GM19372 (cell line): ENCODE measurements around the gene CCDC146.
"Not testable (repeated sequence)": the region's sequence is repeated elsewhere in the genome, so short reads cannot be mapped to it uniquely, and the experiment has no call there.

Source experiments
- ATAC-seq: cut with Tn5 transposase; IDR thresholded peaks from one replicate; pipeline ENCODE4 v1.9.1; 2021; ENCODE audit warnings: mild to moderate bottlenecking, low read depth, moderate library complexity; ENCODE audit not compliant: unreplicated experiment

Gene CCDC146, protein sequence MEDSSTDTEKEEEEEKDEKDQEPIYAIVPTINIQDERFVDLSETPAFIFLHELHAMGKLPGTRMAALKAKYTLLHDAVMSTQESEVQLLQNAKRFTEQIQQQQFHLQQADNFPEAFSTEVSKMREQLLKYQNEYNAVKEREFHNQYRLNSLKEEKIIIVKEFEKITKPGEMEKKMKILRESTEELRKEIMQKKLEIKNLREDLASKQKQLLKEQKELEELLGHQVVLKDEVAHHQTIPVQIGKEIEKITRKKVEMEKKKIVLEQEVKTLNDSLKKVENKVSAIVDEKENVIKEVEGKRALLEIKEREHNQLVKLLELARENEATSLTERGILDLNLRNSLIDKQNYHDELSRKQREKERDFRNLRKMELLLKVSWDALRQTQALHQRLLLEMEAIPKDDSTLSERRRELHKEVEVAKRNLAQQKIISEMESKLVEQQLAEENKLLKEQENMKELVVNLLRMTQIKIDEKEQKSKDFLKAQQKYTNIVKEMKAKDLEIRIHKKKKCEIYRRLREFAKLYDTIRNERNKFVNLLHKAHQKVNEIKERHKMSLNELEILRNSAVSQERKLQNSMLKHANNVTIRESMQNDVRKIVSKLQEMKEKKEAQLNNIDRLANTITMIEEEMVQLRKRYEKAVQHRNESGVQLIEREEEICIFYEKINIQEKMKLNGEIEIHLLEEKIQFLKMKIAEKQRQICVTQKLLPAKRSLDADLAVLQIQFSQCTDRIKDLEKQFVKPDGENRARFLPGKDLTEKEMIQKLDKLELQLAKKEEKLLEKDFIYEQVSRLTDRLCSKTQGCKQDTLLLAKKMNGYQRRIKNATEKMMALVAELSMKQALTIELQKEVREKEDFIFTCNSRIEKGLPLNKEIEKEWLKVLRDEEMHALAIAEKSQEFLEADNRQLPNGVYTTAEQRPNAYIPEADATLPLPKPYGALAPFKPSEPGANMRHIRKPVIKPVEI

DNA sequence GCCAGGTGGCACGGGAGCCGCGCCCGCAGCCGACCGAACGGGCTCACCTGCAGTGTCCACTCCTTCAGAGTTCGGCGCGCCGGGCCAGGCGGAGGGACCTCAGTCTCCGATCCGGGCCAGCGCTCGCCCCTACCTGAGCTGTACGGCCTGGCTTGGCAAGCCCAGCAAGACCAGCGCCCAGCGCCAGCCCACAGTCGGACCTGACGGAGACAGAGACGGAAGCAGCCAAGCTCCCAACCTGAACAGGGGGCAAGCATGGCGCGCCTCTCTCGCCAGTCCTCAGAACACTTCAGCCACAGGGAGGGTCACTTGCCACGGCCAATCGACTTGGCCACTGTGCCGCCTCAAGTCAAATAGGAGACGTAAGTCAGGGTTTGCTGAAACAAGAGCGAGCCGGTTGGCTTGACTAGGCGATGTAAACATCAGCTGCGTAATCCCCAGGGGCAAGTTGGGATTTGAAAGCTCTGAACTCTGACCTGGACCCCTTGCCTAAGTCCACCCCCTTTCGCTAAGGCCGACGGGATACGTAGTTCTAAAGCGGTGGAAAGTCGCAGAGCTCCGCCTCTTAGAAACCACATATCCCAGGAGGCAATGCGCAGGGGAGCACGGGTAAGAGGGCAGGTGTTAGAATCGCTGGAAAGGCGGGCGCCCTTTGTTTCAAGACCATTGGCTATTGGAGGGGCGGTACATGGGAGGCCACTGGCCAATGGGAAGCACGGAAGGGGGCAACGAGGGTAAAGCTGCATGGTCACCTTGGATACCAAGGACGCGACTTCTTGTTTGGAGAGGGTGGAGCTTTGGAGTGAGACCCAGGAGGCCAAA, at the start of gene CCDC146:
Gene CCDC146 (plus strand): TSS at position 756 of the 822 bp plus-strand sequence. CDS start 45,054 bp downstream, outside the sequence.
- peak; percentile 98 for ATAC-seq

DNA sequence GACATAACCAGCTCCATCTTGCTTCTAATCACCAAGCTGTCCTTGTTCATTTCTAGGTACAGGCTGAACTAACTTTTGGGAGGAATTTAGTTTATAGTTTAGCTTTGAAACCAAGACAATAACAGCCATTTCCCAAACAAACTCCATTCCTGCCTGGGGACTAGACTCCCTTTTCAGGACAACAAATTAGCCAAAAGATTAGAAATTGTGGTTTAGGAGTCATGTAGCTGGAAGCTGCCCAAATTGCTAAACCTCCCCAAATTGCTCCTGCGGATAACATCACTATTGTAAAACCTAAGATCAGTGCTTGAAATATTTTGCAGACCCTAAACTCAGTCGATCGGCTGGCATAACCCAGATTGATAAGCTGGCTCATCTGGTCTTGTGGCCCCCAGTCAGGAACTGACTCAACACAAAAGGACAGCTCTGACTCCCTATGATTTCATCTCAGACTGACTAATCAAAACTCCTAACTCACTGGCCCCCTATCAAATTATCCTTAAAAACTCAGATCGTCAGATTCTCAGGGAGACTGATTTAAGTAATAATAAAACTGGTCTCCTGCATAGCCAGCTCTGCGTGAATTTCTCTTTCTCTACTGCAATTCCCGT, 47.5 kb upstream of the CCDC146 start:
- not testable (repeated sequence) for ATAC-seq

DNA sequence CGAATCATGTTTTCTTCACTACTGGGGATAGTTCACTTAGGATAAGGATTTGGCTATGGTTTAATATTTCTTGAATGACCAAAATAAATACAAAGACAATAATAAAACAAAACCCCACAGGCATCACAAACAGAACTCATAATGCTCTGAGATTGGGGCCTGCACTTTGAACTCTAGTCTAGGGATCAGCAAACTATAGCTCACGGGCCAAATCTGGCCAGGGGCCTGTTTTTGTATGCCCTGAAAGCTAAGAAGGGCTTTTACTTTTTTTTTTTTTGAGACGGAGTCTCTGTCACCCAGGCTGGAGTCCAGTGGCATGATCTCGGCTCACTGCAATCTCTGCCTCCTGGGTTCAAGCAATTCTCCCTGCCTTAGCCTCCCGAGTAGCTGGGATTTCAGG, 45.4 kb upstream of the CCDC146 start:
- ATAC-seq, result not testable (repeated sequence)

DNA sequence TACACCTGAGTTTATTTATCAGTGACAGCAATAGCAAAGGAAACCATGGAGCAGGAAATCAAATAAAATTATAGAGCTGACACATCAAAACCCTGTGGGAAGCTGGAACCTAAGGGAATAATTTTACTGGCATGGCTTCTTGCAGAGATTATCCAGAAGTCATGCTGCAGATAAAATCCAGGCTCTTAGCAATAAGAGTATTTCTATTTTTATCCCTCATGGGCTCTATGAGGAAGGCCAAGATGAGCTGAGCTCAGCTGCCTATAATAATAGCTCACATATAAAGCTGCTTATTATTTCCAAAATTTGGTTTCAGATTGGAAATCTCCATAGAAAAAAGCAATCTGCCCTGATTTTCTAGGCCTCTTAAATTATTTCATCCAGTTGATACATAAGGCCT, 43.3 kb upstream of the CCDC146 start:
- not testable (repeated sequence) for ATAC-seq

DNA sequence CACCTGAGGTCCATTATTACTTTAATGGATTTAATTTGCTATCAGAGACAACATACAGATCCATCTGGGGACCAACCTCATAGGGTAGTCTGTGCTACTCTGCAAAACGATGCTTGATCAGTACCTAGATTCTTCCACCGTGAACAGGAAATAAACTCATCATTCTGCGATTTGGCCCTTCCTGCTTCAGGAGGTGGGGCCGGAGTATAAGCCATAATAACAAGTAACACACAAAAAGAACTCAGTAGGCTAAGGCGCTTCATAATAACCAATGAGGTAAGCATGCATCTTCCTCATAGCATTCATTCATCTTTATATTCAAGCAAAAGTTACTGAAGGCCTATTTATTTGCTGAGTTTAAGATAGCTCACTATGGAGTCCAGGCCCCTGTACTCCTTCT, 42.8 kb upstream of the CCDC146 start:
- ATAC-seq, result not testable (repeated sequence)

DNA sequence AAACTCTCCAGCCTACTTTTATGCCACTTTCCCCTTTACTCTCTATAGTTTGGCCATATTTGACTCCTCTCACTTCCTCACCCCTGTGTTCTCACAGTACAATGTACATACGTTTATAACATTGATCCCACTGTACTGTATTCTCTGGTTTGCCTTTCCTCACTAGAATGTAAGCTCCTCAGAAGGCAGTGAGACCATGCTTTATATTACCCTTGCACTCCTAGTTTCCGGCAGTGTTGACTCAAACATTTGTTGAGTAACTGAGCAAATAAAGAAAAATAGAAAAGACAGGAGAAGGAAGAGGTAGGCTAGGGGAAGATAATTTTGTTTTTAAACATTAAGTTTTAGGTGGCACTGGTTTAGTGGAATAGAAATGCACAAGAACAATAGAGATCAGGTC, 42.2 kb upstream of the CCDC146 start:
- not testable (repeated sequence) for ATAC-seq

DNA sequence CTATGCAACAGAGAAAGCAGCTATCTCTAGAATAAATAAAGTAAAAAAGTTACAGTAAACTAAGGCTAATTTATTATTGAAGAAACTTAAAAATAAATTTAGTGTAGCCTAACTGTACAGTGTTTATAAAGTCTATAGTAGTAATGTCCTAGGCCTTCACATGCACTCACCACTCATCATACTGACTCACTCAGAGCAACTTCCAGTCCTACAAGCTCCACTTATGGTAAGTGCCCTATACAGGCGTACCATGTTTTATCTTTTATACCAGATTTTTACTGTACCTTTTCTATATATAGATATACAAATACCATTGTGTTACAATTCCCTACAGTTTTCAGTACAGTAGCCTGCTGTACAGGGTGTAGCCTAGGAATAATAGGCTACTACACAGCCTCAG, 40.2 kb upstream of the CCDC146 start:
- not testable (repeated sequence) for ATAC-seq

DNA sequence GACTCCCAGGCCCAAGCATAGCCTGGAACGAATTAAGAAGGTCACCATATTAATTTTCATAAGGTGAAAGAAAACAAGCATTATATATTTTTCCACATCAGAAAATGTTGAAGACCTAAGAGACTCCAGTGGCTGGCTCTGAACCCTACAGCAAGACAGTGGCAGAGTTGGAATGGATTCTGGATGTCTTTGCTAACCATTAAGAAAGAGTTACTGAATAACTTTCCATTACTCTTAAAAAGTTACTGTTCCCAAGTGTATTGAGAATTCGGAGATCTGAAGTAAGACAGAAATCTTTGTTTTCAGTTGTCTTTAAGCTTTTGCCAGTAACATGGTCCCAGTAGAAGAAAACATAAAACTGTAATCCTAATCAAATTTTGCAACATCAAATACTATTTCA, 30.1 kb upstream of the CCDC146 start:
- ATAC-seq, result not testable (repeated sequence)

DNA sequence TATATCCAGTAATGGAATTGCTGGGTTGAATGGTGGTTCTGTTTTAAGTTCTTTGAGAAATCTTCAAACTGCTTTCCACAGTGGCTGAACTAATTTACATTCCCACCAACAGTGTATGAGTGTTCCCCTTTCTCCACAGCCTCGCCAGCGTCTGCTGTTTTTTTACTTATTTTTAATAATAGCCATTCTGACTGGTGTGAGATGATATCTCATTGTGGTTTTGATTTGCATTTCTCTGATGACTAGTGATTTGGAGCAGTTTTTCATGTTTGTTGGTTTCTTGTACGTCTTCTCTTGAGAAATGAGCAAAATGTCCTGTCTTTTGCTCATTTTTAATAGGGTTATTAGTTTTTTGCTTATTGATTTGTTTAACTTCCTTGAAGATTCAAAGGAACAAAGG, 21.9 kb upstream of the CCDC146 start:
- not testable (repeated sequence) for ATAC-seq

DNA sequence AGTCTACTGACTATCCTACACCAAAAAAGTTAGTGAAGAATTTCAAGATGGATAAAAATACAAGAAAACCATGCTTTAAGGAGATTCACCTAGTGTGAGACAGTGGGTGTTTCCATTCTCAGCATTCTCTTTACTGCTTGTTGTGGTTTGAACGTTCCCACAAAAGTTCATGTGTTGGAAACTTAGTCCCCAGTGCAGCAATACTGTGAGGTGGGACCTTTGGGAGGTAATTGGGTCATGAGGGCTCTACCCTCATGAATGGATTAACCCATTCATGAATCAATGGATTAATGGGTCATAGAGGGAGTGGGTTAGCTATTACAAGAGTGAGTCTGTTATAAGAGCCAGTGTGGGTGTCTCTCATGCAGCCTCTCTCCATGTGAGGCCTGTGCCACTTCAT, 21.2 kb upstream of the CCDC146 start:
- not testable (repeated sequence) for ATAC-seq

DNA sequence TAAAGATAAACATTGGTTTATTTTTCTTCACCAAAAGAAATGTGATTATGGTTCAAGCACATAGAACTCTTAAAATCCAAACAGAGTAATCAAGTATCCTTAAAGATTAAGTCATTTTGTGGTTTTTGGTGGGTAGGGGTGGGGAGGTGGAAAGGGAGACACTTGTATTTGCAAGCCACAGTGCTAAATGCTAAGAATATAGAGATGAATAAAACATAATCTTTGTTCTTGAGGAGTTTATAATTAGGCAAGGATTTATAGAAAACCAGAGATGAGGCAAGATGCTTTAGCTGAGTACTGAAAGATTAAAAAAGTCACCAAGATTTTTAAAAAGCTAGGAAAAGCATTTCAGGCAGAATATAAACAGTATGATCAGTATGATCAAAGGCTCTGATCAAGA, 19.7 kb upstream of the CCDC146 start:
- not testable (repeated sequence) for ATAC-seq

DNA sequence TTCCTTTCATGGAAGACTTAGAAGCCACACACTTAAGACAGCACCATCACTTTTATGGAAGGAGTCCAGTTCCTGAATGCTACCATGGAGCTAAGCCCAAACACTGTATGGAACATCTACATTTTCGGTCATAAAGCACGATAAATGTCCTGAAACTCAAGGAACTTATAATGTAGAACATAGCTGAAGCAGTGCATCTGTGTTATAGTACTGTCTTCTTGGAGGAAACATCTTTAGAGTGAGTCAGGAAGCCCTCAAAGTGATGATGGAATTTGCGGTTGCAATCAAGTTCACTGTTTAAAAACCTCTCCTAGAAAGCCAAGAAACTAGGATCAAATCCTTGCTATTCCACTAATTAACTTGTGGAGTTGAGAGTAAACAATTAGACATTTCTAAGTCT, 16.5 kb upstream of the CCDC146 start:
- not testable (repeated sequence) for ATAC-seq

DNA sequence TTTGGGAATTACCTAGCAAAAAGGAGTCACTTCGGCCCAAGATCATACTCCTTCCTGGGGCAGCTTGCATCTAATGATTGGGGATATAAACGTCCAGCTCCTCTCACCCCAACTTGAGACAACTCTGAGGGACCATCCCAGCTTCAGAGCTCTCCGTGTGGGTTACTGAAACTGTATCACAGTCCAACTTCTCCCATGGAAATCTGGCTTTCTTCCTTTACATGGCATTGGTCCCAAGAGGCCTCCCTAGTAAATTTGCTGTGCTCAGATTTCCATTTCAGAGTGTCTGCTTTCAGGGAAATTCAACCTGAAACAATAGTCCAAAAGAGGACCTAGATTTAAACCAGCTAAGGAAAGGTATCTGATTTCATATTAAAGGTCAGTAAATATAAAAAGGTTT, 14.8 kb upstream of the CCDC146 start:
- ATAC-seq, result not testable (repeated sequence)

DNA sequence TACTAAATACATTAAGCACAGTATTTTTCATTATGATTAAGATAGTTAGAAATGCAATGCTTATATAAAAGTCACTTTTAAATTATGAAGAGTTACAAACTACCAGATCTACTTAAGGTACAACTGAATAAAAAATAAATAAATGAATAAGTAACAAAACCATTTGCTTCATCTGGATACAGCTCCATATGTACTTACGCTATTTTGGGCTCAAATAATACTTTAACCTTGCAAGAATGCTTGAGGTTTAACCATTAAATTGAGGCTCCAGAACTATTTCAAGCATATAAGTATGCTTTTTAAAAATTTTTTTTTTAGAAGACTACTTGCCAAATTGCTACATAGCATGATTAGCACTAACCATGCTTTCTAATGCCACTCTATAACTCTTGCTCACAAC, 14.1 kb upstream of the CCDC146 start:
- ATAC-seq, result not testable (repeated sequence)

DNA sequence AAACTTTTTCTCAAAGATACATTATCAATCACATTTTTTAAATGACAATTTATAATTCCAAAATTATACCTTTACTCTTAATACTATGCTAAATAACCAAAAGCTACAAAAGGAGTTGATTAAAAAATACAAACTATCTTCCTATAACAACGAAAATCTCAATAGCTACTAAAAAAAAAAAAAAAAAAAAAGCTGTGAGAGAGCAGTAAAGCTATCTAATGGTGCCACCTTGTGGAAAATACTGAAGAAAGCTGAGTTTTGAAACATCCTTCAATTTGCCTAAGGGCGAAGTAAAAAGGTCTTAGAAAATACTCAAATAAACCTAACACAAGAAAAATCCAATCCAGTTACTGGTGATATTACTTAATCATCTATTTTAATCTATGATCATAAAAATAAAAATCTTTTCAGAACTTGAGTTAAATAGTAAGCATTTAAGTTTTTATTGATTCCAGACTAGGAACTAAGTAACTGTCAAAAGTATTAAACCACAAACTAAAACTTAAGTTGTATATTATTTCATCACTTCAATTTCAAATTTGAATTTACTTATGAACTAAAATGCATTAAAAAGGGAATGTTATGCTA, 9.6 kb upstream of the CCDC146 start:
- not testable (repeated sequence) for ATAC-seq

DNA sequence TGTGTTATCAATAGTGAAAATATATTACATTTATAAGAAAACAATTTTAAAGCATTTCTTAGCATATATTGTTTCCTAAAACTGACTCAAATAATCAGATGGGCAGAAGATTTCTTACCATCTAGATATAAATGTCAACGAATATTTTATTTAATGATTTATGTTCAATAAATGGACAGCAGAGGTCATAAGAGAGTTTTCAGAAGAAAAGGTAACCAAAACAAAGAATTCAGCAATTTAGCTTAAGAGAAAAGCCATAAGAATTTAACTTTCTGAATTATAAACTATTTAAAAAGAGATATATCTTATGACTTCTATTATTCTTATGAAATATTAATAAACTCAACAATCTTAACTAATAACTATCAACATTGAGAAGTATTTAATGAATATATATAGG, 3.1 kb downstream of the CCDC146 start:
- not testable (repeated sequence) for ATAC-seq

DNA sequence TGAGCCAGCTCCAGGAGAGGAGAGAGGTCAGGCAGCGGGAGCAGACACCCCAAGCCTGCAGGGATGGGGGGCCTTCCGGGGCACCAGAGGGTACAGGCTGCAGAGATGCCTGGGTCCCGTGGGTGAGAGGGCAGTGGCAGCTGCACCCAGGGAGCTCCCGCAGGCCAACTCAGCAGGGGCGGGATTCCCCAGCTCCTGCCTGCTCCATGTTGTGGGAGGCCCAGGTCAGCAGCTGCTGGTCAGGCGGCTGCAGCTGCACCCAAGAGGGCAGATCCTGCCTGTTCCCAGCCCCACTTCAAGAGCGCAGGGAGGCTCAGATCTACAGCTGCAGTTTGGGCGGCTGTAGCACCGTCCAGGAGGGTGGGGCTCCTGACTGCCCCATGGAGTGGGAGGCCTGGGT, 4.6 kb downstream of the CCDC146 start:
- not testable (repeated sequence) for ATAC-seq

DNA sequence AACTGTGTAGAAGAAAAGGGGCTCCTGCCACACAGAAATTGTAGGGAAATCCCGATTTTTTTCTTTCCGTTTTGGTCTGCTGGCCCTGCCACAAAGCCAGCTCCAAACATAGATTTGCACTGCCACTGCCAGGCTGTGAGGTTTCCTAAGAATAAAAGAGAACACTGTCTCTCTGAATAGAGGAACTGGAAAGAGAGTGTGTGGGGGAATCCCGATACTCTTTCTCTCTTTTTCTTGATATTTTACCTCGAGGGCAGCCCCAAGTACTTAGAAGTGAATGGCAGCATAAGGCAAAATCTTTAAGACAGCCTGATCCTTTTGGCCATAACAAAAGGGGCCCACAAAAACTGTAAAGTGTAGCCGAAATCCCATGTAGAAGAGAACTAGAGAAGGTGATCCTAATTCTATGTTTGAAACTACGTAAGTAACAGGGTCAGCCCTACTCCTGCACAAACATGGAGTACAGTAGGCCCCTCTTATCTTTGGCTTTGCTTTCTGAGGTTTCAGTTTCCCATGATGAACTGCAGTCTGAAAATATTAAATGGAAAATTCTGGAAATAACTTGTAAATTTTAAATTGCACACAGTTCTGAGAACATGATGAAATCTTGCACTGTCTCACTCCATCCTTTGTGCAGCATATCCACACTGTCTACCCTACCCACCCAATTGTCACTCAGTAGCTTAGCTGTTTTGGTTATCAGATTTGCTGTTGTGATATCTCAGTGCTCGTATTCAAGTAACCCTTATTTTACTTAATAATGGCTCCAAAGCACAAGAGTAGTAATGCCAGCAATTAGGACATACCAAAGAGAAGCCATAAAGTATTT, 6.4 kb downstream of the CCDC146 start:
- peak; percentile 85 for ATAC-seq

DNA sequence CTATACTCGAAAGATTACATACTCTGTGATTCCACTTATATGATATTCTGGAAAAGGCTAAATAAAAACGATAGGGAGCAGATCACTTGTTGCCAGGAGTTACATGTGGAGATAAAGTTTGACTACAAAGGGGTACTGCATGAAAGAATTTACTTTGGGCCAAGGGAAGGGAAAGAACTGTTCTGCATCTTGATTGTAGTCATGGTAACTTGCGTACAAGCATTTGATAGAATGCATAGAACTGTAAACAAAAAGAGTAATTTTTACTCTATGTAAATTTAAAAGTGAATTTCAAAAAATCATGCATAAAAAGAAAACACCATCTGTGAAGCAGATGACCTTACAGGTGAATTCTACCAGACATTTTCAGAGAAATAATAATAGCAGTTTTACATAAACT, 9.4 kb downstream of the CCDC146 start:
- ATAC-seq, result not testable (repeated sequence)
